Measurements from ENCODE around the gene DUSP15.

Gene DUSP15

DNA sequence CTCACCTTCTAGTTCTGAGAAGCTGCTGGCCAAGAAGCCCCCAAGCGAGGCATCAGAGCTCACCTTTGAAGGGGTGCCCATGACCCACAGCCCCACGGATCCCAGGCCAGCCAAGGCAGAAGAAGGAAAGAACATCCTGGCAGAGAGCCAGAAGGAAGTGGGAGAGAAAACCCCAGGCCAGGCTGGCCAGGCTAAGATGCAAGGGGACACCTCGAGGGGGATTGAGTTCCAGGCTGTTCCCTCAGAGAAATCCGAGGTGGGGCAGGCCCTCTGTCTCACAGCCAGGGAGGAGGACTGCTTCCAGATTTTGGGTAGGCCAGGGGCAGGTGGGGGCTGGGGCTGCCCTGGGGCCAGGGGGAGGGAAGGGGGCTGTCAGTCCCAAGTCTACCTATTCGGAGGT lies 48.9 kb downstream of the DUSP15 start:
- Histone ChIP-seq H3K4me3 (ENCODE audit: low read depth, low read length, poor library complexity, severe bottlenecking) (no peak overlapping the region), H4K20me1 (ENCODE audit: insufficient read depth, low read length) (no peaks in the 10 kb centered on the region), H3K27ac (ENCODE audit: low read depth, low read length, poor library complexity, severe bottlenecking) (no peak overlapping the region), H3K9me3 (ENCODE audit: low read length) (no peaks in the 10 kb centered on the region), H3K9ac (ENCODE audit: low read length) (no peak overlapping the region), H3K27me3 (ENCODE audit: insufficient read depth, low read length) (no peaks in the 10 kb centered on the region), H3K36me3 (ENCODE audit: insufficient read depth, low read length) (no peaks in the 10 kb centered on the region), H3K4me1 (ENCODE audit: insufficient read depth, low read length, severe bottlenecking) (no peaks in the 10 kb centered on the region), H2AFZ (ENCODE audit: low read length) (no peak overlapping the region), H3K4me2 (ENCODE audit: low read length) (no peak overlapping the region), H3K79me2 (ENCODE audit: insufficient read depth, low read length) (no peaks in the 10 kb centered on the region), H3F3A (ENCODE audit: insufficient read depth, low read length) (no peaks in the 10 kb centered on the region), H3K9me2 (ENCODE audit: low read depth, low read length) (no peaks in the 10 kb centered on the region)
- no peak for TF ChIP-seq EZH2 (IDR thresholded peaks at IDR 0.05; ENCODE audit: borderline replicate concordance, low read length)

DNA sequence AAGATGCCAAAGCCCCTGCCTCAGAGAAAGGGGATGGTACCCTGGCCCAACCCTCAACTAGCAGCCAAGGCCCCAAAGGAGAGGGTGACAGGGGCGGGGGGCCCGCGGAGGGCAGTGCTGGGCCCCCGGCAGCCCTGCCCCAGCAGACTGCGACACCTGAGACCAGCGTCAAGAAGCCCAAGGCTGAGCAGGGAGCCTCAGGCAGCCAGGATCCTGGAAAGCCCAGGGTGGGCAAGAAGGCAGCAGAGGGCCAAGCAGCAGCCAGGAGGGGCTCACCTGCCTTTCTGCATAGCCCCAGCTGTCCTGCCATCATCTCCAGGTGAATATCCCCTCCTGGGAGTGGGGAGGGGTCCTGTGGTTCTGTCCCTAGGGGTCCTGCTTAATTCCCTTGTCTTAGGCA lies 50.1 kb downstream of the DUSP15 start:
- H3K27ac ChIP-seq (ENCODE audit: low read depth, low read length, poor library complexity, severe bottlenecking), result no peak overlapping the region
- TF ChIP-seq, protein P1, sequence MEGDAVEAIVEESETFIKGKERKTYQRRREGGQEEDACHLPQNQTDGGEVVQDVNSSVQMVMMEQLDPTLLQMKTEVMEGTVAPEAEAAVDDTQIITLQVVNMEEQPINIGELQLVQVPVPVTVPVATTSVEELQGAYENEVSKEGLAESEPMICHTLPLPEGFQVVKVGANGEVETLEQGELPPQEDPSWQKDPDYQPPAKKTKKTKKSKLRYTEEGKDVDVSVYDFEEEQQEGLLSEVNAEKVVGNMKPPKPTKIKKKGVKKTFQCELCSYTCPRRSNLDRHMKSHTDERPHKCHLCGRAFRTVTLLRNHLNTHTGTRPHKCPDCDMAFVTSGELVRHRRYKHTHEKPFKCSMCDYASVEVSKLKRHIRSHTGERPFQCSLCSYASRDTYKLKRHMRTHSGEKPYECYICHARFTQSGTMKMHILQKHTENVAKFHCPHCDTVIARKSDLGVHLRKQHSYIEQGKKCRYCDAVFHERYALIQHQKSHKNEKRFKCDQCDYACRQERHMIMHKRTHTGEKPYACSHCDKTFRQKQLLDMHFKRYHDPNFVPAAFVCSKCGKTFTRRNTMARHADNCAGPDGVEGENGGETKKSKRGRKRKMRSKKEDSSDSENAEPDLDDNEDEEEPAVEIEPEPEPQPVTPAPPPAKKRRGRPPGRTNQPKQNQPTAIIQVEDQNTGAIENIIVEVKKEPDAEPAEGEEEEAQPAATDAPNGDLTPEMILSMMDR (IDR thresholded peaks at IDR 0.05; ENCODE audit: low read length), result no peak
- TF ChIP-seq EZH2 (IDR thresholded peaks at IDR 0.05; ENCODE audit: borderline replicate concordance, low read length), result no peak
- no peaks in the 10 kb centered on the region for H3K4me1 ChIP-seq (ENCODE audit: insufficient read depth, low read length, severe bottlenecking)

DNA sequence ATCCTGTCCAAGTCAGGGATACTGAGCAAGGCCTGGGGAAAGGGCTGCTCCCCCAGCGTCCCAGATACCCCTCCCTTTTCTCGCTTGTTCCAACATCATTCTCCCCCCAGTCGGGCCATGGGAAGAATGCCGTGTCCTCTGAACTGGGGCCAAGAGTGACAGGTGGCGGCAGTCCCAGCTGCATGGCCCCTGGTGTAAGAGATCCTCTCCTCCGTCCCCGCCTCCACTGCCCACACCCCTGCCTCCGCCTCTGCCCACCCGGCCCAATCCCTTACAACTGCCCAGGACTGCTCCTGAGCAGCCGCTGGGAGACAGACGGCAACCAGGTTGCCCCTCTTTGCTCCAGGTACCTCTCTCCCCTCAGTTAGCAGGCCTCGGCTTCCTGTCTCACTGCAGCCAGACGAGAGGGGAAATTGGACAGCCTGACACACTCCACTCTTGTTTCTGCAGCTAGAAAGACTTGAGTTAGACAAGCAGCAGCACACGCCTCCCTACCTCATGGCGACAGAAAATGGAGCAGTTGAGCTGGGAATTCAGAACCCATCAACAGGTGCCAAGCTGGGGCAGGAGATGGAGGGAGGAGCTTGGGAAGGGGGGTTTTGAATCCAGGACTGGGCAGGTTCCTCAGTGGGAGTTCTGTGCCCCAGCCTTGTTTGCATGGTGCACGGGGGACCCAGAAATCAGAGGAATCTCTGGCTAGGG lies 51.1 kb downstream of the DUSP15 start, which contains the start of gene MYLK2:
Gene MYLK2, plus strand, starts transcription at position 274 of the 702 bp plus-strand sequence. Its CDS starts 225 bp downstream, at position 499.
- H3F3A ChIP-seq (ENCODE audit: insufficient read depth, low read length), result no peaks in the 10 kb centered on the region
- H3K9me2 ChIP-seq (ENCODE audit: low read depth, low read length), result no peaks in the 10 kb centered on the region
- no peaks in the 10 kb centered on the region for H3K9me3 ChIP-seq (ENCODE audit: low read length)
- no peaks in the 10 kb centered on the region for H3K79me2 ChIP-seq (ENCODE audit: insufficient read depth, low read length)
- no peak within 1 kb of the TSS for H3K4me2 ChIP-seq (ENCODE audit: low read length)
- no peak within 1 kb of the TSS for H2AFZ ChIP-seq (ENCODE audit: low read length)
- no peaks in the 10 kb centered on the region for H3K36me3 ChIP-seq (ENCODE audit: insufficient read depth, low read length)
- H3K9ac ChIP-seq (ENCODE audit: low read length), result no peak within 1 kb of the TSS
- H3K27ac ChIP-seq (ENCODE audit: low read depth, low read length, poor library complexity, severe bottlenecking), result no peak within 1 kb of the TSS
- no peaks in the 10 kb centered on the region for H4K20me1 ChIP-seq (ENCODE audit: insufficient read depth, low read length)
- H3K4me1 ChIP-seq (ENCODE audit: insufficient read depth, low read length, severe bottlenecking), result no peaks in the 10 kb centered on the region
- no peak within 1 kb of the TSS for H3K4me3 ChIP-seq (ENCODE audit: low read depth, low read length, poor library complexity, severe bottlenecking)
- TF ChIP-seq EZH2 (IDR thresholded peaks at IDR 0.05; ENCODE audit: borderline replicate concordance, low read length), result no peak
- H3K27me3 ChIP-seq (ENCODE audit: insufficient read depth, low read length), result no peaks in the 10 kb centered on the region

More for the DNA sequence above, 50.1 kb downstream of the DUSP15 start:
- Histone ChIP-seq H4K20me1 (ENCODE audit: insufficient read depth, low read length) (no peaks in the 10 kb centered on the region), H3K4me2 (ENCODE audit: low read length) (no peak overlapping the region), H3K36me3 (ENCODE audit: insufficient read depth, low read length) (no peaks in the 10 kb centered on the region), H3K9ac (ENCODE audit: low read length) (no peak overlapping the region), H3K9me3 (ENCODE audit: low read length) (no peaks in the 10 kb centered on the region), H3F3A (ENCODE audit: insufficient read depth, low read length) (no peaks in the 10 kb centered on the region), H3K9me2 (ENCODE audit: low read depth, low read length) (no peaks in the 10 kb centered on the region), H2AFZ (ENCODE audit: low read length) (no peak overlapping the region), H3K79me2 (ENCODE audit: insufficient read depth, low read length) (no peaks in the 10 kb centered on the region), H3K27me3 (ENCODE audit: insufficient read depth, low read length) (no peaks in the 10 kb centered on the region), H3K4me3 (ENCODE audit: low read depth, low read length, poor library complexity, severe bottlenecking) (no peak overlapping the region)

DNA sequence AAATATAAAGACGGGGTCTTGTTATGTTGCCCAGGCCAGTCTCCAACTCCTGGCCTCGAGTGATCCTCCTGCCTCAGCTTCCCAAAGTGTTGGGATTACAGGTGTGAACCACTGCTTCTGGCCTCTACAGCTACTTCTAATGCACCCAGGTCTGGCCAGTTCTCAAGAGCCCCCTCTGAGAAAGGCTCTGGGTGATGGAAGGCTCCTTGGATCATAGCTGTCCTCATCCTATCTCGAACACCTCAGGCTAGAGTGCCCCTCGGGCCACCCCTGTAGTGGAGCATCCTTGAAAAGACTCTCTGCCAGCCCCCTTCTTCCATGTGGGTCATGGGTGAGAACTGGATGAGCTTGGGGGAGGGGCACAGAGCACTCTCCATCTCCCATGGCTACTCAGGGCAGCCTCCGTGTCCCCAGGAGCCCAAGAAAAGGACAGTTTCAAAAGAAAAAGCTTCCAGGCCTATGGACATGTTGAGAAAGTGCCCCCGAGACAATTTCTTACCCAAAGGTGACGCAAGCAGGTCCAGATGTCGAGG lies 51.9 kb downstream of the DUSP15 start:
- Histone ChIP-seq H3K9me2 (ENCODE audit: low read depth, low read length) (no peaks in the 10 kb centered on the region), H3F3A (ENCODE audit: insufficient read depth, low read length) (no peaks in the 10 kb centered on the region), H4K20me1 (ENCODE audit: insufficient read depth, low read length) (no peaks in the 10 kb centered on the region), H3K4me1 (ENCODE audit: insufficient read depth, low read length, severe bottlenecking) (no peaks in the 10 kb centered on the region), H3K9me3 (ENCODE audit: low read length) (no peaks in the 10 kb centered on the region), H3K9ac (ENCODE audit: low read length) (no peak overlapping the region), H3K79me2 (ENCODE audit: insufficient read depth, low read length) (no peaks in the 10 kb centered on the region), H3K27ac (ENCODE audit: low read depth, low read length, poor library complexity, severe bottlenecking) (no peak overlapping the region), H2AFZ (ENCODE audit: low read length) (no peak overlapping the region), H3K4me2 (ENCODE audit: low read length) (no peak overlapping the region), H3K27me3 (ENCODE audit: insufficient read depth, low read length) (no peaks in the 10 kb centered on the region), H3K4me3 (ENCODE audit: low read depth, low read length, poor library complexity, severe bottlenecking) (no peak overlapping the region), H3K36me3 (ENCODE audit: insufficient read depth, low read length) (no peaks in the 10 kb centered on the region)
- no peak for TF ChIP-seq EZH2 (IDR thresholded peaks at IDR 0.05; ENCODE audit: borderline replicate concordance, low read length)
- TF ChIP-seq, protein P1 (IDR thresholded peaks at IDR 0.05; ENCODE audit: low read length), result no peak
